HEK293 (cell line): ENCODE results near the gene HBP1.

ENCODE experiments used
- MEIS1 ChIP-seq: sonication (generic); formaldehyde crosslinking; IDR thresholded peaks from 2 replicates; pipeline ENCODE4 v1.8.1; 2022; ENCODE audit warnings: missing genetic modification reagents, mild to moderate bottlenecking, borderline replicate concordance
- ZNF510 ChIP-seq: fragments of 450-650 bp; formaldehyde crosslinking; IDR thresholded peaks from 2 replicates; pipeline ENCODE4 v1.5.1; 2018; ENCODE audit warnings: mild to moderate bottlenecking, missing genetic modification characterization, missing biosample characterization; ENCODE audit not compliant: insufficient replicate concordance
- TF ChIP-seq, protein P1 (sequence below): fragments of 450-650 bp; formaldehyde crosslinking; IDR thresholded peaks from 2 replicates; pipeline ENCODE4 v1.5.1; 2016; ENCODE audit warnings: missing biosample characterization, missing genetic modification characterization
- TF ChIP-seq, protein P2 (sequence below): fragments of 450-650 bp; formaldehyde crosslinking; IDR thresholded peaks from 2 replicates; pipeline ENCODE4 v1.5.1; 2016; ENCODE audit warnings: missing biosample characterization, missing genetic modification characterization

DNA sequence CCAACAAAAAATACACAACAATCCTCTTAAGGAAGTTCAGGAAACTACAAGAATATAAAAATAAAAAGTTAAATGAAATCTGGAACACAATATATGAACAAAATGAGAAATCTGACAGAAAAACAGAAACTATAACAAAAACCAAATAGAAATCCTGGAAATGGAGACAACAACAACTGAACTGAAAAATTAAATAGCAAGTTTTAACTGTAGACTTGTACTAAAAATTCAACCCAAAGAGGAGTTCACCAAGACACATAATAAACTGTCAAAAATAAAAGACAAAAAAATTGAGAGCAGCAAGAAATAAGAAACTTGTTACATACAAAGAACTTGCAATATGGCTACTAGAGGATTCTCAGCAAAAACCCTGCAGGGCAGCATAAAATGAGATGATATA lies 45.1 kb downstream of the HBP1 start:
- TF ChIP-seq ZNF510 (tag by site-specific recombination) (no peak), MEIS1 (CRISPR knock-in tag) (no peak)
- TF ChIP-seq, protein P1, sequence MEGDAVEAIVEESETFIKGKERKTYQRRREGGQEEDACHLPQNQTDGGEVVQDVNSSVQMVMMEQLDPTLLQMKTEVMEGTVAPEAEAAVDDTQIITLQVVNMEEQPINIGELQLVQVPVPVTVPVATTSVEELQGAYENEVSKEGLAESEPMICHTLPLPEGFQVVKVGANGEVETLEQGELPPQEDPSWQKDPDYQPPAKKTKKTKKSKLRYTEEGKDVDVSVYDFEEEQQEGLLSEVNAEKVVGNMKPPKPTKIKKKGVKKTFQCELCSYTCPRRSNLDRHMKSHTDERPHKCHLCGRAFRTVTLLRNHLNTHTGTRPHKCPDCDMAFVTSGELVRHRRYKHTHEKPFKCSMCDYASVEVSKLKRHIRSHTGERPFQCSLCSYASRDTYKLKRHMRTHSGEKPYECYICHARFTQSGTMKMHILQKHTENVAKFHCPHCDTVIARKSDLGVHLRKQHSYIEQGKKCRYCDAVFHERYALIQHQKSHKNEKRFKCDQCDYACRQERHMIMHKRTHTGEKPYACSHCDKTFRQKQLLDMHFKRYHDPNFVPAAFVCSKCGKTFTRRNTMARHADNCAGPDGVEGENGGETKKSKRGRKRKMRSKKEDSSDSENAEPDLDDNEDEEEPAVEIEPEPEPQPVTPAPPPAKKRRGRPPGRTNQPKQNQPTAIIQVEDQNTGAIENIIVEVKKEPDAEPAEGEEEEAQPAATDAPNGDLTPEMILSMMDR (tag by site-specific recombination), result no peak
- TF ChIP-seq, protein P2, sequence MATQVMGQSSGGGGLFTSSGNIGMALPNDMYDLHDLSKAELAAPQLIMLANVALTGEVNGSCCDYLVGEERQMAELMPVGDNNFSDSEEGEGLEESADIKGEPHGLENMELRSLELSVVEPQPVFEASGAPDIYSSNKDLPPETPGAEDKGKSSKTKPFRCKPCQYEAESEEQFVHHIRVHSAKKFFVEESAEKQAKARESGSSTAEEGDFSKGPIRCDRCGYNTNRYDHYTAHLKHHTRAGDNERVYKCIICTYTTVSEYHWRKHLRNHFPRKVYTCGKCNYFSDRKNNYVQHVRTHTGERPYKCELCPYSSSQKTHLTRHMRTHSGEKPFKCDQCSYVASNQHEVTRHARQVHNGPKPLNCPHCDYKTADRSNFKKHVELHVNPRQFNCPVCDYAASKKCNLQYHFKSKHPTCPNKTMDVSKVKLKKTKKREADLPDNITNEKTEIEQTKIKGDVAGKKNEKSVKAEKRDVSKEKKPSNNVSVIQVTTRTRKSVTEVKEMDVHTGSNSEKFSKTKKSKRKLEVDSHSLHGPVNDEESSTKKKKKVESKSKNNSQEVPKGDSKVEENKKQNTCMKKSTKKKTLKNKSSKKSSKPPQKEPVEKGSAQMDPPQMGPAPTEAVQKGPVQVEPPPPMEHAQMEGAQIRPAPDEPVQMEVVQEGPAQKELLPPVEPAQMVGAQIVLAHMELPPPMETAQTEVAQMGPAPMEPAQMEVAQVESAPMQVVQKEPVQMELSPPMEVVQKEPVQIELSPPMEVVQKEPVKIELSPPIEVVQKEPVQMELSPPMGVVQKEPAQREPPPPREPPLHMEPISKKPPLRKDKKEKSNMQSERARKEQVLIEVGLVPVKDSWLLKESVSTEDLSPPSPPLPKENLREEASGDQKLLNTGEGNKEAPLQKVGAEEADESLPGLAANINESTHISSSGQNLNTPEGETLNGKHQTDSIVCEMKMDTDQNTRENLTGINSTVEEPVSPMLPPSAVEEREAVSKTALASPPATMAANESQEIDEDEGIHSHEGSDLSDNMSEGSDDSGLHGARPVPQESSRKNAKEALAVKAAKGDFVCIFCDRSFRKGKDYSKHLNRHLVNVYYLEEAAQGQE (tag by site-specific recombination), result no peak
